ENCODE measurements around the gene GPR119.
"Not testable (repeated sequence)": the region's sequence is repeated elsewhere in the genome, so short reads cannot be mapped to it uniquely, and the experiment has no call there.

The GPR119 gene

GRCh38 chrX:130339408-130340222 lies 45.9 kb downstream of the GPR119 start, which contains the start of gene SLC25A14:
Gene SLC25A14 (plus strand): TSS chrX:130339919. CDS start chrX:130340279, 360 bp downstream.
- peak; percentile 88 for ATAC-seq
- peak; percentile 70 for DNase-seq

GRCh38 chrX:130338869-130339268 lies 46.6 kb downstream of the GPR119 start:
- not testable (repeated sequence) for DNase-seq, ATAC-seq

- no peak for ATAC-seq
- no peak for DNase-seq
These were observed 48.9 kb downstream of the GPR119 start for GRCh38 chrX:130336531-130336930.
